Small intestine (tissue), 7 donors: Measurements from ENCODE around the gene KLHDC9. TPM values are rescaled to one million over a fixed set of nuclear protein-coding genes. Genes with fewer than 3 reads are reported as not detected.

Experiments
- DNase-seq, 2 donors: peaks; one replicate each; pipeline versions ENCODE4 v3.0.0 to v3.0.0-alpha.2; 2013
- FAIRE-seq: peaks from 2 replicates; lab custom pipeline; 2012; peaks lifted over from hg19 to GRCh38; lab: Jason Lieb, UNC
- H3K27ac ChIP-seq, 3 donors: one replicate each; pipeline ENCODE4 v1.5.1; 2013; ENCODE audit warnings: low read length in 2 of 3, mild to moderate bottlenecking in 2 of 3, control low read depth in 1 of 3, inconsistent platforms in 1 of 3, low read depth in 1 of 3, moderate library complexity in 1 of 3
- H3K27me3 ChIP-seq, 3 donors: one replicate each; pipeline ENCODE4 v1.6.1; 2013; ENCODE audit warnings: low read length in 3 of 3, inconsistent platforms in 1 of 3; ENCODE audit not compliant: control insufficient read depth in 3 of 3, insufficient read depth in 3 of 3
- H3K36me3 ChIP-seq, 3 donors: one replicate each; pipeline ENCODE4 v1.6.1; 2013; ENCODE audit warnings: low read length in 3 of 3, inconsistent platforms in 1 of 3, low read depth in 1 of 3, mild to moderate bottlenecking in 1 of 3, moderate library complexity in 1 of 3; ENCODE audit not compliant: control insufficient read depth in 3 of 3, insufficient read depth in 2 of 3
- H3K4me1 ChIP-seq, 3 donors: one replicate each; pipeline ENCODE4 v1.6.1; 2013; ENCODE audit warnings: low read length in 2 of 3, inconsistent platforms in 1 of 3, low read depth in 1 of 3, mild to moderate bottlenecking in 1 of 3, moderate library complexity in 1 of 3; ENCODE audit not compliant: control insufficient read depth in 3 of 3, insufficient read depth in 2 of 3
- H3K4me3 ChIP-seq, 3 donors: one replicate each; pipeline ENCODE4 v1.5.1; 2013; ENCODE audit warnings: low read length in 3 of 3, control low read depth in 1 of 3, inconsistent platforms in 1 of 3, low read depth in 1 of 3, mild to moderate bottlenecking in 1 of 3, moderate library complexity in 1 of 3
- H3K9me3 ChIP-seq, 2 donors: one replicate each; pipeline ENCODE4 v1.6.1; 2013; ENCODE audit warnings: low read depth in 1 of 2, low read length in 1 of 2; ENCODE audit not compliant: control insufficient read depth in 2 of 2, insufficient read depth in 1 of 2
- WGBS, 3 donors: extraction: QIAGEN DNeasy Blood & Tissue Kit; methylation state at CpG; one replicate each; pipeline ENCODE4 v1.1.7; 2013; 5-methylcytosine and 5-hydroxymethylcytosine counted together
- polyA plus RNA-seq, 4 donors: library from polyadenylated mRNA; stranded (reverse) in 3 of 4; unstranded in 1 of 4; fragments of 200-250 nt in 3 of 4; fragments of 120-200 nt in 1 of 4; gene quantifications; one replicate each; pipeline versions ENCODE4 v1.2.1 to v1.2.3, GENCODE V29; 2013
- donor health status: healthy with polysubstance abuse.
- donor health status: control.
- donor health status: control.
- donor health status: Bipolar disorder and iron deficiency.
- donor health status: healthy.

The KLHDC9 gene
- polyA plus RNA-seq, 4 donors, result 1.8 to 5.8 (median 3.0) TPM

DNA sequence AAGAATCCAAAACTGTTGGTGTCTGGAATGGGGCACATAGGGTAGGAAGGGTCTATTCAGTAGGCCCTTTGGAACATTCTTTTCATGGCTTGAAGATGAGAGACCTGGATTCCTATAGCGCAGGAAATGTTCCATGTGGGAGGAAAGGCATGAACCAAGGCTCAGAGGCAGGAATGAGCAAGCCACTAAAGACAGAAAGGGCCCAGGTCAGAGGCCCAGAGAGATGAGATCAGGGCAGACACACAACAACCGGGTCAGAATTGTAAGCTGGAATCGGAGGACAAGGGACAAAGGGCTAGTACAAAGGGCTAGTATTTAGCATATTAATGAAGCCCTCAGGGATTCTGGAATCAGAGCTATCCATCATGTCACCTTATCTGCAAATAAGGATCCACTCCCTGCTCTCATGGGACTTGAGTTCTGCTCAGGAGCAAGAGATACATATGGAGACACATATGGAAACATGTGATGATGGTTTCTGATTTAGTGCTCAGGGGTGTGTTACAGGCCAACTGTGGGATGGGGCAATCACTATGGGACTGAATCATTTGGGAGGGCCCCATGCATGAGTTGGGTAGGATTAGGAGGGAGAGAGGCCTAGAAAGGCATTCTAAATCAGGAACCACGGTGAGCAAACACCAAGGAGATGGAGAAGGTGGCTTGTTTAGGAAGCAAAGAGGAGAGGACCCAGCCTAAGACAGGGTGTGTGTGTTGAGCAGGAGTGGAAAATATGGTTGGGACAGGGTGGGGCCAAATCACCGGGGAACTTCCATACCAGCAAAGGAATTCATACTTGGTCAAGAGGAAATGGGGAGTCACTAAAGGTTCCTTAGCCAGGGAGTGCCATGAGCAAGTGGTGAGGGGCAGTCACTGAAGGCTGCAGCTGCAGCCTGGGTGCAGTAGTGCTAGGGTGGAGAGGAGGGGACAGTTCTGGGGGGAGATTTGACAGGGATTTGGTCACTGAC is 17.4 kb upstream of the KLHDC9 start:
- H3K9me3 ChIP-seq, result no peaks in the 10 kb centered on the region
- H3K27ac ChIP-seq, result no peak overlapping the region
- peaks cover 0 to 22% (median 6%) of the 10 kb centered on the region in 3 donors for H3K4me1 ChIP-seq
- WGBS, 3 donors, result 59 to 77% (median 72%) methylated on average over 5 of the region's 5 CpGs
- no peak overlapping the region for H3K4me3 ChIP-seq
- peaks cover 0 to 6% (median 0%) of the 10 kb centered on the region in 3 donors for H3K36me3 ChIP-seq
- DNase-seq, result peak in 1 of 2 donors; percentile 32
- H3K27me3 ChIP-seq, result peaks cover 0 to 8% (median 0%) of the 10 kb centered on the region in 3 donors
- FAIRE-seq, result no peak

DNA sequence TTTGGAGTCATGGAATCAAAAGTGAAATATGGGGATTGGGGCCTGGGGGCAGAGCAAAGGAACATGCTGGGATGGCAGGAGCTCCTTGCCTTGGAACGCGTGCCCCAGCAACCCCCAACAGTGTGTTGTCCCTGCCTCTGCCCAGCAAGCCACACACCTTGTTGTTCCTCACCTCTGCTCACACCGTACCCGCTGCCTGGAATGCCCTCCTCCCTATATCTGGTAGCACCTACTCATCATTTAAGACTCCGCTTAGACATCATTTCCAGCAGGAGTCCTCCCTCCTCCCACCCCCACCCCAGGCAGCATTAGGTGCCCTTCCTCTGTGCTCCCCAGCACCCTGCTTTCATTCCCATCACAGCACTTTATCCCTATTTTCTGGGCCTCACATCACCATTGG is 16.6 kb upstream of the KLHDC9 start:
- peaks cover 0 to 3% (median 0%) of the 10 kb centered on the region in 3 donors for H3K36me3 ChIP-seq
- no peak for FAIRE-seq
- 74 to 78% (median 77%) methylated on average over 5 of the region's 5 CpGs for WGBS, 3 donors
- H3K9me3 ChIP-seq, result no peaks in the 10 kb centered on the region
- peaks cover 0 to 8% (median 0%) of the 10 kb centered on the region in 3 donors for H3K27me3 ChIP-seq
- no peak overlapping the region for H3K27ac ChIP-seq
- no peak overlapping the region for H3K4me3 ChIP-seq
- peaks cover 0 to 26% (median 6%) of the 10 kb centered on the region in 3 donors for H3K4me1 ChIP-seq
- DNase-seq, result no peak

GRCh38 chr1:161082483-161082882 is 15.7 kb upstream of the KLHDC9 start:
- Histone ChIP-seq H3K4me3 (no peak overlapping the region), H3K27ac (peak overlapping the region in 1 of 3 donors; percentile 56), H3K4me1 (peaks cover 0 to 26% (median 6%) of the 10 kb centered on the region in 3 donors), H3K9me3 (no peaks in the 10 kb centered on the region), H3K27me3 (peaks cover 0 to 8% (median 0%) of the 10 kb centered on the region in 3 donors), H3K36me3 (peaks cover 0 to under 1% (median 0%) of the 10 kb centered on the region in 3 donors)
- no peak for DNase-seq
- 81 to 90% (median 86%) methylated on average over 2 of the region's 2 CpGs for WGBS, 3 donors
- no peak for FAIRE-seq

DNA sequence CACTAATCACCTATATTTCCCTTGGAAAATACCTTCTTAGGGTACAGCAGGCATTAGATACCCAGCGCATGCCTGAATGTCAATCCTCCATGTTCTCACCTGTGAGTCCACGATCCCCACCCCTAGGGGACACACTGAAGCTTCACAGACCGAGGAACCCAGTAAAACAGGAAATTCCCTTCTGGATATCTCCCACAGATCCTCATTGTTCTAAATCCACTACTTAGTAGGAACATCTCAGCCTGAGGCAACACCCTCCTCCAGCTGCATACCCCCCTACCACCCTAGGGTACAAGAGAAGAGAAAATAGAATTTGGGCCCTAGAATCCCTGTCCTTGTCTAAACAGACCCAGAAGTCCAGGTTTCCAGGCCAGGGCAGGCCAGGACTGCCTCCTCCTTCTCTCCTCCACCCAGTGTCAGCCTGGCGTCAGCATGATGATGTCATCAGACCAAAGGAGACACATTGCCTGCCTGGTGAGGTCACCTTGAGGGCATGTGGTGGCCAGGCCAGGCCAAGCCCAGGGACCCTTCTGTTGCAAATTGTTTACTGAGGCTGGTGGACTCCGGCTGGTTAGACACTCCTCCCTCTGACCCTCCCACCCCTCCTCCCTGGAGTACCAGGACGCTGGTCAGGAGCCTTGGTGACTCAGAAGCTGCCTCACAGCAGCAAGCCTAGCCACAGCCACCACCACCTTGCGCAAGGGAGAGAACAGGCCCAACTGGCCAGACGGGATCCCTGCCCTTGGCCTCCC is 15.0 kb upstream of the KLHDC9 start:
- peak; percentile 78 to 93 for DNase-seq
- WGBS, 3 donors, result 40 to 57% (median 49%) methylated on average over 7 to 8 of the region's 8 CpGs
- FAIRE-seq, result no peak

GRCh38 chr1:161083748-161084596 is 14.2 kb upstream of the KLHDC9 start:
- H3K36me3 ChIP-seq, result no peaks in the 10 kb centered on the region
- DNase-seq (peak in 1 of 2 donors; percentile 50), FAIRE-seq (no peak)
- peaks cover 0 to 28% (median 6%) of the 10 kb centered on the region in 3 donors for H3K4me1 ChIP-seq
- no peaks in the 10 kb centered on the region for H3K9me3 ChIP-seq
- H3K4me3 ChIP-seq, result no peak overlapping the region
- peaks cover 0 to 8% (median 0%) of the 10 kb centered on the region in 3 donors for H3K27me3 ChIP-seq
- 74 to 80% (median 76%) methylated on average over 10 of the region's 10 CpGs for WGBS, 3 donors
- H3K27ac ChIP-seq, result peak overlapping the region in 2 of 3 donors; percentile 22 to 45

More for the DNA sequence above, 15.0 kb upstream of the KLHDC9 start:
- Histone ChIP-seq H3K27ac (peak overlapping the region in 2 of 3 donors; percentile 22 to 56), H3K27me3 (peaks cover 0 to 8% (median 0%) of the 10 kb centered on the region in 3 donors), H3K4me1 (peaks cover 0 to 26% (median 6%) of the 10 kb centered on the region in 3 donors), H3K36me3 (no peaks in the 10 kb centered on the region), H3K9me3 (no peaks in the 10 kb centered on the region), H3K4me3 (no peak overlapping the region)

DNA sequence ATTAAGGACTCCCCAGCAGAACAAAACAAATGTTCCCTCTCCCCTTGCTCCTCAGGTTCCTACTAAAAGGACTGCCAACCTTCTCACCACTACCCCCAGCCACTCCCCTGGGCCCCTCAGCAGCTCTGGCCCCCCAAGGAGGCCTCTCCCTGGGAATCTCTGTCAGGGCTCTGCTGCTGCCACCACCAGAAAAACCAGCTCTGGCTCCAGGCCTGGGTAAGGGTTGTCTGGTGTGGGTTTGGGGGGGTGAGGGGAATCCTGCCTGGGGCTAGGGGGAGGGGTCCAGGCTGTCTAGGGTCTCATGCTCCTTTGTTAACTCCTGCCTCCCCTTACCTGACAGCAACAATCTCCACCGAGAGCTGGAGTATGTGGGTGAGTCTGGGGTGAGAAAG is 13.6 kb upstream of the KLHDC9 start:
- no peaks in the 10 kb centered on the region for H3K9me3 ChIP-seq
- no peaks in the 10 kb centered on the region for H3K36me3 ChIP-seq
- WGBS, 3 donors, result 71 to 93% (median 86%) methylated on average over 1 of the region's 1 CpG
- peaks cover 0 to 34% (median 6%) of the 10 kb centered on the region in 3 donors for H3K4me1 ChIP-seq
- FAIRE-seq, result no peak
- H3K27me3 ChIP-seq, result peaks cover 0 to 2% (median 0%) of the 10 kb centered on the region in 3 donors
- H3K27ac ChIP-seq, result no peak overlapping the region
- H3K4me3 ChIP-seq, result no peak overlapping the region
- peak in 1 of 2 donors; percentile 28 for DNase-seq

DNA sequence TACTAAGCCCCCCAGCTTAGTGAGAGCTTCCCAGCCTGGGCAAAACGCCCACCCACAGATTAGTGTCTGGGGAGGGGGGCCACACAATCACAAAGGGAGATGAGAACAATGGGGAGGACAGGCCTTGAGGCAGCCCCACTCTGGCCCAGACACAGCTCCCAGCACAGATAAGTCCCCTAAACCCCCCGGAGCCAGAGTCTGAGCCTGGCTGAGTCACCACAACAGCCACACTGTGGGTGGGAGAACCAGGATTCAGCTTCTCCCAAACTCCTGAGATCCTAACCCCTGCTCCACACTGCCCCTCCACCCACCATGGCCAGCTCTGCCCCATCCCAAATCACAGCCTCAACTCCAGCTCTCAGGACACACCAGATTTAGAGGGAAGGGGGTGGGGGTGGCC is 13.0 kb upstream of the KLHDC9 start:
- H3K9me3 ChIP-seq, result no peaks in the 10 kb centered on the region
- H3K27me3 ChIP-seq, result no peaks in the 10 kb centered on the region
- peaks cover 0 to 38% (median 6%) of the 10 kb centered on the region in 3 donors for H3K4me1 ChIP-seq
- DNase-seq (no peak), FAIRE-seq (no peak)
- 66 to 76% (median 68%) methylated on average over 2 of the region's 2 CpGs for WGBS, 3 donors
- no peaks in the 10 kb centered on the region for H3K36me3 ChIP-seq
- H3K4me3 ChIP-seq, result no peak overlapping the region
- no peak overlapping the region for H3K27ac ChIP-seq
